Esophagus muscularis mucosa (tissue), 4 donors: ENCODE results near the gene GUCA2A. TPM values are rescaled to one million over a fixed set of nuclear protein-coding genes. Genes with fewer than 3 reads are reported as not detected.

ENCODE experiments used
- DNase-seq: peaks from one replicate; pipeline ENCODE4 v3.0.0-alpha.2; 2017; ENCODE audit errors: extremely low spot score
- H3K27ac ChIP-seq, 4 donors: fragments of 200-600 bp; sonication (generic); replicated peaks in 1 of 4; 1 replicate in 3 of 4; 2 replicates in 1 of 4; pipeline ENCODE4 v1.5.1; 2016 to 2019; ENCODE audit warnings: mild to moderate bottlenecking in 1 of 4
- H3K27me3 ChIP-seq, 4 donors: fragments of 200-600 bp; sonication (generic); one replicate each; pipeline versions ENCODE4 v1.5.1 to v1.6.0; 2016 to 2019
- H3K36me3 ChIP-seq, 4 donors: fragments of 200-600 bp; sonication (generic); one replicate each; pipeline ENCODE4 v1.5.1; 2016 to 2019
- H3K4me1 ChIP-seq, 4 donors: fragments of 200-600 bp; sonication (generic); one replicate each; pipeline ENCODE4 v1.5.1; 2016 to 2019
- H3K4me3 ChIP-seq, 4 donors: fragments of 200-600 bp; sonication (generic); 1 replicate in 2 of 4; 2 replicates in 2 of 4; pipeline ENCODE4 v1.5.1; 2016 to 2019; ENCODE audit warnings: mild to moderate bottlenecking in 4 of 4, moderate library complexity in 1 of 4
- H3K9me3 ChIP-seq, 4 donors: fragments of 200-600 bp; sonication (generic); 1 replicate in 3 of 4; 2 replicates in 1 of 4; pipeline ENCODE4 v1.5.1; 2016 to 2019
- EP300 ChIP-seq: sonication (generic); formaldehyde crosslinking; IDR thresholded peaks from one replicate; pipeline ENCODE4 v1.6.1; 2017; ENCODE audit warnings: antibody characterized with exemption
- POLR2A ChIP-seq: fragments of 450-650 bp; IDR thresholded peaks from one replicate; pipeline ENCODE4 v1.6.1; 2017; ENCODE audit warnings: antibody characterized with exemption, moderate library complexity, mild to moderate bottlenecking, low read depth
- POLR2AphosphoS5 ChIP-seq, 2 donors: sonication (generic); formaldehyde crosslinking; IDR thresholded peaks; one replicate each; pipeline ENCODE4 v1.6.1; 2017; ENCODE audit warnings: antibody characterized with exemption in 2 of 2
- WGBS: methylation state at CpG from one replicate; pipeline ENCODE4 v1.1.5; 2018; 5-methylcytosine and 5-hydroxymethylcytosine counted together
- intact Hi-C: fragments of 100-400 bp; cut with DNase I; formaldehyde crosslinking; loops from one replicate; pipeline ENCODE4 v1.15.1; 2023
- total RNA-seq, 4 donors: library from RNA; depleted of rRNA; stranded (reverse); fragments of >200 nt; gene quantifications; one replicate each; pipeline versions ENCODE4 v1.1.0 to v1.2.1, GENCODE V29; 2016
- TF ChIP-seq, protein P1 (sequence below), 3 experiments: fragments of 200-600 bp in 2 of 3; fragments of 450-650 bp in 1 of 3; sonication (generic) in 2 of 3; IDR thresholded peaks; one replicate each; pipeline ENCODE4 v1.5.1; 2017 to 2019; ENCODE audit warnings: antibody characterized with exemption in 3 of 3, mild to moderate bottlenecking in 2 of 3, moderate library complexity in 1 of 3

GUCA2A gene
- total RNA-seq, 4 donors from 2014 or later: not detected

- intact Hi-C loops: no loop called here
- DNase-seq: no peak
- H3K4me1 ChIP-seq: peaks cover 0 to 5% (median 0%) of the 10 kb centered on the region in 4 donors
- no peak overlapping the region for H3K27ac ChIP-seq
- H3K9me3 ChIP-seq: no peaks in the 10 kb centered on the region
- no peak overlapping the region for H3K4me3 ChIP-seq
- TF ChIP-seq POLR2A: no peak
- TF ChIP-seq POLR2AphosphoS5 (IDR thresholded peaks at IDR 0.05): no peak
- no peak for TF ChIP-seq EP300
- TF ChIP-seq, protein P1, sequence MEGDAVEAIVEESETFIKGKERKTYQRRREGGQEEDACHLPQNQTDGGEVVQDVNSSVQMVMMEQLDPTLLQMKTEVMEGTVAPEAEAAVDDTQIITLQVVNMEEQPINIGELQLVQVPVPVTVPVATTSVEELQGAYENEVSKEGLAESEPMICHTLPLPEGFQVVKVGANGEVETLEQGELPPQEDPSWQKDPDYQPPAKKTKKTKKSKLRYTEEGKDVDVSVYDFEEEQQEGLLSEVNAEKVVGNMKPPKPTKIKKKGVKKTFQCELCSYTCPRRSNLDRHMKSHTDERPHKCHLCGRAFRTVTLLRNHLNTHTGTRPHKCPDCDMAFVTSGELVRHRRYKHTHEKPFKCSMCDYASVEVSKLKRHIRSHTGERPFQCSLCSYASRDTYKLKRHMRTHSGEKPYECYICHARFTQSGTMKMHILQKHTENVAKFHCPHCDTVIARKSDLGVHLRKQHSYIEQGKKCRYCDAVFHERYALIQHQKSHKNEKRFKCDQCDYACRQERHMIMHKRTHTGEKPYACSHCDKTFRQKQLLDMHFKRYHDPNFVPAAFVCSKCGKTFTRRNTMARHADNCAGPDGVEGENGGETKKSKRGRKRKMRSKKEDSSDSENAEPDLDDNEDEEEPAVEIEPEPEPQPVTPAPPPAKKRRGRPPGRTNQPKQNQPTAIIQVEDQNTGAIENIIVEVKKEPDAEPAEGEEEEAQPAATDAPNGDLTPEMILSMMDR (IDR thresholded peaks at IDR 0.05): no peak
- no peaks in the 10 kb centered on the region for H3K36me3 ChIP-seq
- peaks cover 0 to 84% (median 16%) of the 10 kb centered on the region in 4 donors for H3K27me3 ChIP-seq
- WGBS: 49% methylated on average over 4 of the region's 4 CpGs
Measured at GRCh38 chr1:42142894-42143675, 21.5 kb downstream of the GUCA2A start.

GRCh38 chr1:42141978-42142377, 22.6 kb downstream of the GUCA2A start:
- H3K27me3 ChIP-seq: peaks cover 0 to 81% (median 14%) of the 10 kb centered on the region in 4 donors
- no peak overlapping the region for H3K4me3 ChIP-seq
- no peaks in the 10 kb centered on the region for H3K36me3 ChIP-seq
- TF ChIP-seq POLR2A (no peak), EP300 (no peak), POLR2AphosphoS5 (IDR thresholded peaks at IDR 0.05) (no peak)
- TF ChIP-seq, protein P1 (IDR thresholded peaks at IDR 0.05): no peak
- H3K9me3 ChIP-seq: no peaks in the 10 kb centered on the region
- intact Hi-C loops: no loop called here
- H3K4me1 ChIP-seq: peaks cover 0 to 5% (median 0%) of the 10 kb centered on the region in 4 donors
- no peak for DNase-seq
- no peak overlapping the region for H3K27ac ChIP-seq
- WGBS: 83% methylated on average over 5 of the region's 5 CpGs

DNA sequence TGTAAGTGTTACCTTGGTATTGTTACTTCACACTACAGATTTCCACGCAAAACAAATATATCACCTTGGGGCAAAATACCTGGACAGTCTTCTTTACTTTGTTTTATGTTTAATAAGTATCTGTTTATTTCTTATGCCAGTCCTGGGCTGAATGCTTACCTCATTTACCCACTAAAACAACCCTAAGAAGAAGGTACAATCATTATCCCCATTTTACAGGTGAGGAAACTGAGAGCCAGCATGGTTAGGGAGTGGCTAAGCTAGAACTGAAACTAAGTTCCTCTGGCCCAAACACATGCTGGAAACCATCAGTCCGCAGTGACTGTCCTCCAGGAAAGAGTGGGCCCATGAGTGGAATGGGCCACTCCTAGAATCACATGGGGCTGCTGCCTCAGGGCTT, 24.4 kb downstream of the GUCA2A start:
- no peaks in the 10 kb centered on the region for H3K4me1 ChIP-seq
- H3K27me3 ChIP-seq: peaks cover 0 to 64% (median 0%) of the 10 kb centered on the region in 4 donors
- no peak overlapping the region for H3K4me3 ChIP-seq
- H3K27ac ChIP-seq: no peak overlapping the region
- no peak for DNase-seq
- TF ChIP-seq EP300: no peak
- TF ChIP-seq POLR2A: no peak
- TF ChIP-seq, protein P1 (IDR thresholded peaks at IDR 0.05): no peak
- TF ChIP-seq POLR2AphosphoS5 (IDR thresholded peaks at IDR 0.05): no peak
- no peaks in the 10 kb centered on the region for H3K36me3 ChIP-seq
- H3K9me3 ChIP-seq: no peaks in the 10 kb centered on the region
- 92% methylated on average over 2 of the region's 2 CpGs for WGBS
- intact Hi-C loops: no loop called here

DNA sequence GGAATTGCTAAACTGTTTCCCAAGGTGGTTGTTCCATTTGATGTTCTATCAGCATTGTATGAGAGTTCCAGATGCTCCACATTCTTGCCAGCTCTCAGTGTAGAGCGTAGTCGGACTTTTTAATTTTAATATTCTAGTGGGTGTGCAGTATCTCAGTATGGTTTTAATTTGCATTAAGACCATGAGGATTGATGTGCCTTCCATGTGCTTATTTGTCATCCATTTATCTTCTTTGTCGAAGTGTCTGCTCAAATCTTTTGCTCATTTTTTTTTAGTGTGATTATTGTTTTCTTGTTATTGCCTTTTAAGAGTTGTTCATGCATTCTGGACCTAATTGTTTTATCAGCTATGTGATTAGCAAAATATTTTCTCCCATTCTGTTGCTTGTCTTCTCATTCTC, 25.1 kb downstream of the GUCA2A start:
- DNase-seq: no peak
- Histone ChIP-seq H3K36me3 (no peaks in the 10 kb centered on the region), H3K4me1 (no peaks in the 10 kb centered on the region), H3K9me3 (no peaks in the 10 kb centered on the region), H3K27ac (no peak overlapping the region), H3K4me3 (no peak overlapping the region), H3K27me3 (peaks cover 0 to 57% (median 0%) of the 10 kb centered on the region in 4 donors)
- WGBS: 93% methylated on average over 3 of the region's 3 CpGs
- intact Hi-C loops: no loop called here
- TF ChIP-seq, protein P1 (IDR thresholded peaks at IDR 0.05): no peak
- no peak for TF ChIP-seq EP300
- TF ChIP-seq POLR2AphosphoS5 (IDR thresholded peaks at IDR 0.05): no peak
- no peak for TF ChIP-seq POLR2A
